ENCODE measurements around the gene MPP1.

Gene MPP1

DNA sequence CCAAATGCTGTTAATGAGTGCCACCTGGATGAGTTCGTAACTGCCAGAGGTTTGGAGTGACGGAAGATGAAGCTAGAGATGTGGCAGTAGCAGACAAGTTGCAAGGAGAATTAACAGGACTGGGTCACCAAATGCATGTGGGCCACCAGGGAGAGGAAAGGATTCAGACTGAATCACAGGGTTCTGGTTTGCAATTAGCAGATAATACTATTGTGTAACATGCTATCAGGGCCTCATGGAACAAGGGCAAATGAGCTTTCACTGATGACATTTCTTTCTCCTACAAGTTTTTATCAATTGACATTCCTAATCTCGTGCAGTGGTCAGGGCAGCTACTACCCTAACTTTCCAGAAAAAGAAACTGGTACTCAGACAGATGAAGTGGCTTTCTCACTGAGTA, 75.8 kb downstream of the MPP1 start:
- TF ChIP-seq, protein P1, sequence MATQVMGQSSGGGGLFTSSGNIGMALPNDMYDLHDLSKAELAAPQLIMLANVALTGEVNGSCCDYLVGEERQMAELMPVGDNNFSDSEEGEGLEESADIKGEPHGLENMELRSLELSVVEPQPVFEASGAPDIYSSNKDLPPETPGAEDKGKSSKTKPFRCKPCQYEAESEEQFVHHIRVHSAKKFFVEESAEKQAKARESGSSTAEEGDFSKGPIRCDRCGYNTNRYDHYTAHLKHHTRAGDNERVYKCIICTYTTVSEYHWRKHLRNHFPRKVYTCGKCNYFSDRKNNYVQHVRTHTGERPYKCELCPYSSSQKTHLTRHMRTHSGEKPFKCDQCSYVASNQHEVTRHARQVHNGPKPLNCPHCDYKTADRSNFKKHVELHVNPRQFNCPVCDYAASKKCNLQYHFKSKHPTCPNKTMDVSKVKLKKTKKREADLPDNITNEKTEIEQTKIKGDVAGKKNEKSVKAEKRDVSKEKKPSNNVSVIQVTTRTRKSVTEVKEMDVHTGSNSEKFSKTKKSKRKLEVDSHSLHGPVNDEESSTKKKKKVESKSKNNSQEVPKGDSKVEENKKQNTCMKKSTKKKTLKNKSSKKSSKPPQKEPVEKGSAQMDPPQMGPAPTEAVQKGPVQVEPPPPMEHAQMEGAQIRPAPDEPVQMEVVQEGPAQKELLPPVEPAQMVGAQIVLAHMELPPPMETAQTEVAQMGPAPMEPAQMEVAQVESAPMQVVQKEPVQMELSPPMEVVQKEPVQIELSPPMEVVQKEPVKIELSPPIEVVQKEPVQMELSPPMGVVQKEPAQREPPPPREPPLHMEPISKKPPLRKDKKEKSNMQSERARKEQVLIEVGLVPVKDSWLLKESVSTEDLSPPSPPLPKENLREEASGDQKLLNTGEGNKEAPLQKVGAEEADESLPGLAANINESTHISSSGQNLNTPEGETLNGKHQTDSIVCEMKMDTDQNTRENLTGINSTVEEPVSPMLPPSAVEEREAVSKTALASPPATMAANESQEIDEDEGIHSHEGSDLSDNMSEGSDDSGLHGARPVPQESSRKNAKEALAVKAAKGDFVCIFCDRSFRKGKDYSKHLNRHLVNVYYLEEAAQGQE (IDR thresholded peaks at IDR 0.05; ENCODE audit: insufficient replicate concordance, low read depth), result no peak
- TF ChIP-seq GABPA (IDR thresholded peaks at IDR 0.05; ENCODE audit: low read depth), result no peak
- TF ChIP-seq, protein P2, sequence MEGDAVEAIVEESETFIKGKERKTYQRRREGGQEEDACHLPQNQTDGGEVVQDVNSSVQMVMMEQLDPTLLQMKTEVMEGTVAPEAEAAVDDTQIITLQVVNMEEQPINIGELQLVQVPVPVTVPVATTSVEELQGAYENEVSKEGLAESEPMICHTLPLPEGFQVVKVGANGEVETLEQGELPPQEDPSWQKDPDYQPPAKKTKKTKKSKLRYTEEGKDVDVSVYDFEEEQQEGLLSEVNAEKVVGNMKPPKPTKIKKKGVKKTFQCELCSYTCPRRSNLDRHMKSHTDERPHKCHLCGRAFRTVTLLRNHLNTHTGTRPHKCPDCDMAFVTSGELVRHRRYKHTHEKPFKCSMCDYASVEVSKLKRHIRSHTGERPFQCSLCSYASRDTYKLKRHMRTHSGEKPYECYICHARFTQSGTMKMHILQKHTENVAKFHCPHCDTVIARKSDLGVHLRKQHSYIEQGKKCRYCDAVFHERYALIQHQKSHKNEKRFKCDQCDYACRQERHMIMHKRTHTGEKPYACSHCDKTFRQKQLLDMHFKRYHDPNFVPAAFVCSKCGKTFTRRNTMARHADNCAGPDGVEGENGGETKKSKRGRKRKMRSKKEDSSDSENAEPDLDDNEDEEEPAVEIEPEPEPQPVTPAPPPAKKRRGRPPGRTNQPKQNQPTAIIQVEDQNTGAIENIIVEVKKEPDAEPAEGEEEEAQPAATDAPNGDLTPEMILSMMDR (IDR thresholded peaks at IDR 0.05; ENCODE audit: insufficient read depth, low read length), result no peak
- TF ChIP-seq POLR2AphosphoS5 (IDR thresholded peaks at IDR 0.05; ENCODE audit: low read depth), result no peak
- no peak for TF ChIP-seq SPI1 (IDR thresholded peaks at IDR 0.05; ENCODE audit: borderline replicate concordance, low read depth)
- Histone ChIP-seq H3K27ac (replicated peaks) (no peak overlapping the region), H3K4me3 (replicated peaks; ENCODE audit: insufficient read depth, low read length) (no peak overlapping the region), H3K27me3 (ENCODE audit: insufficient read depth, poor library complexity, severe bottlenecking) (no peaks in the 10 kb centered on the region)
- no peak for DNase-seq (ENCODE audit: low read depth in 1 of 2, low spot score in 1 of 2)

Measured in HL-60 (cell line).